Stimulated activated CD8-positive, alpha-beta memory T cell treated with anti-CD3 and anti-CD28 coated beads, Interleukin-12 subunit alpha, Interleukin-12 subunit beta, amount 100 ng/mL, for 24 hours (primary cell): Measurements from ENCODE around the gene NR3C1.

Experiments
- DNase-seq: peaks from one replicate; pipeline ENCODE4 v3.0.0-alpha.2; 2020; ENCODE audit errors: extremely low read depth

The NR3C1 gene

GRCh38 chr5:143234162-143234842 is 169.2 kb downstream of the NR3C1 start:
- no peak for DNase-seq

GRCh38 chr5:143233031-143233430 is 170.5 kb downstream of the NR3C1 start:
- no peak for DNase-seq

GRCh38 chr5:143231973-143232812 is 171.3 kb downstream of the NR3C1 start:
- DNase-seq, result no peak

- no peak for DNase-seq
These were observed 172.1 kb downstream of the NR3C1 start for GRCh38 chr5:143231416-143231815.

- no peak for DNase-seq
These were observed 172.8 kb downstream of the NR3C1 start for GRCh38 chr5:143230676-143230996.

GRCh38 chr5:143229896-143230675 is 173.4 kb downstream of the NR3C1 start:
- DNase-seq, result no peak

GRCh38 chr5:143229426-143229895 is 174.0 kb downstream of the NR3C1 start:
- no peak for DNase-seq

GRCh38 chr5:143228597-143229293 is 174.7 kb downstream of the NR3C1 start:
- no peak for DNase-seq
